ENCODE data around the gene CTBP2. TPM values are rescaled to one million over a fixed set of nuclear protein-coding genes. Genes with fewer than 3 reads are reported as not detected.
A peak's percentile ranks its signal among the peaks of the same experiment; 100 is the strongest.

Gene CTBP2
- total and polyA plus RNA-seq, 3 experiments from 2014 or later: 1.4 to 2.8 (median 1.8) TPM

DNA sequence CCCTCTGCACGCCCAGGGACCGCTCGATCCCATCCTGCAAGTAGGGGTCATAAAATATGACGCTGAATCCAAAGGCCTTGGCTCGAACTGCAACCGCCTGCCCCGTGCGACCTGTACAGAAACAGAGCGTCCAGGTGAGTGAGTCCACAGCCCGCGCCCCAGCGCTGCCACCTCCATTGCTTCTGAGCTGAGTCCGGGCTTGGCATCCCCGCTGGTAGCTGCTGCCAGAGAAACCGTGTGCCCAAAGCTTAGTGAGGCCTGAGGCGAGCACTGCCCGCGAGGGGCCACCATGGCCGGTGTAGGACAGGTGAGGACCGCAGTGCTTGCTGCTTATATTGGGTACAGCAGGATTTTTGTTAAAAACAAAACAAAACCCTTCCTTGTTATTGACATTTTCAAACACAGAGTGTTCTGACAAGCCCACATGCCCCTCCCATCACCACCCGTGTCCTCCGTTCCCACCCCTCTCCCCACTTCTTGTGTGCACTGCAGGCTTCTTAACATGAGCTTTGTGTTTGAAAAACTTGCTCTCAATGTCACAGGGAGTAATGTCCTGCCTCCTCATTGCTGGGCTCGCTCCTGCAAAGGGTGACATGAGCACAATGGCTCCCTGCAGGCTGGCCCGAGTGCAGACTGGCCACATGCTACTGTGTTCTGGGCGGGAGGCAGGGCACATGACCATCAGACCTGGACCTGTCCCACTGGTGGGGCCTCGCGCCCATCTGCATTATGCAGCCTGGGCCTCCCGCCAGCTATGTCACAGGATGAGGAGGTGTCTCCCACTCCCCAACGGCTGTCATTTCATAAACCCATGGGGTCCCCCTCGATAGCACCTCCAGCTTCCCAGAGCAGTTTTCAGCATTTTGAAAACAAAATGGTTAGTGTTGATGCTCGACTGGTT is 165.5 kb downstream of the CTBP2 start:
- Mint-ChIP-seq H3K4me1 (no peaks in the 10 kb centered on the region), H3K4me3 (no peak overlapping the region), H3K9me3 (no peaks in the 10 kb centered on the region), H3K27ac (peak overlapping the region in 1 of 8 donors; percentile 21), H3K36me3 (peaks cover 0 to 6% (median 0%) of the 10 kb centered on the region in 3 donors), H3K27me3 (peaks cover 0 to 3% of the 10 kb centered on the region in 2 donors)
- H3K9me3 ChIP-seq (ENCODE audit: low read length): no peaks in the 10 kb centered on the region
- H3K27ac ChIP-seq (ENCODE audit: low read depth, low read length): no peak overlapping the region
- POLR2A ChIA-PET: no interaction called here
- H3K36me3 ChIP-seq (ENCODE audit: insufficient read depth, low read length): no peaks in the 10 kb centered on the region
- CTCF ChIA-PET: no interaction called here
- H3K27me3 ChIP-seq (ENCODE audit: insufficient read depth, low read length, poor library complexity, severe bottlenecking): no peaks in the 10 kb centered on the region
- DNase-seq: no peak
- H3K4me3 ChIP-seq (ENCODE audit: low read length): no peak overlapping the region
- H3K4me1 ChIP-seq (ENCODE audit: insufficient read depth, low read length): no peaks in the 10 kb centered on the region

- H3K27me3 ChIP-seq (ENCODE audit: insufficient read depth, low read length, poor library complexity, severe bottlenecking): no peaks in the 10 kb centered on the region
- no peak for DNase-seq
- no peaks in the 10 kb centered on the region for H3K4me1 Mint-ChIP-seq
- POLR2A ChIA-PET: no interaction called here
- no peaks in the 10 kb centered on the region for H3K4me1 ChIP-seq (ENCODE audit: insufficient read depth, low read length)
- H3K4me3 Mint-ChIP-seq: no peak overlapping the region
- H3K36me3 Mint-ChIP-seq: peaks cover 0 to 14% (median 5%) of the 10 kb centered on the region in 3 donors
- no peaks in the 10 kb centered on the region for H3K9me3 Mint-ChIP-seq
- H3K9me3 ChIP-seq (ENCODE audit: low read length): no peaks in the 10 kb centered on the region
- peaks cover 0 to 3% of the 10 kb centered on the region in 2 donors for H3K27me3 Mint-ChIP-seq
- H3K4me3 ChIP-seq (ENCODE audit: low read length): no peak overlapping the region
- H3K27ac Mint-ChIP-seq: peak overlapping the region in 2 of 8 donors; percentile 26 to 29
- H3K36me3 ChIP-seq (ENCODE audit: insufficient read depth, low read length): no peaks in the 10 kb centered on the region
- H3K27ac ChIP-seq (ENCODE audit: low read depth, low read length): no peak overlapping the region
- CTCF ChIA-PET: no interaction called here
These were observed 166.5 kb downstream of the CTBP2 start for GRCh38 chr10:124993736-124994451.

DNA sequence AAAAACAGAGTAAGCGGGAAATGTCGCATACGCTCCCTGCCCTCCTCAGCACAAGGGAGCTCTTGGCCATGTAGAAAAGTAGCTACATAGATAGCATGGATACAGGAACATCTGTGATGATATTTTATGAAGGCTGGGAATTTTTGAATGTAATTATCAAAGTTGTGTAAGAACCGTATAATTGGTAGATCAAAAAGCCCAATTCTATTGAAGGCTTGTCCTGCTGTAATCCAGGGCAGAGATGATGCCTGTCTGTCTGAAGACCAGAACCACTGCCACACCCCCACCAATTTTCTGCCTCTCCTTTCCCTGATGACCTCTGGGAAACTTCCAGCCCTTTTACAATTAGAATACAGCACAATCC is 167.0 kb downstream of the CTBP2 start:
- no peak for DNase-seq
- Mint-ChIP-seq H3K9me3 (no peaks in the 10 kb centered on the region), H3K4me3 (no peak overlapping the region), H3K27ac (no peak overlapping the region), H3K36me3 (peaks cover 0 to 20% (median 6%) of the 10 kb centered on the region in 3 donors), H3K27me3 (peaks cover 0 to 3% of the 10 kb centered on the region in 2 donors), H3K4me1 (no peaks in the 10 kb centered on the region)
- Histone ChIP-seq H3K27me3 (ENCODE audit: insufficient read depth, low read length, poor library complexity, severe bottlenecking) (no peaks in the 10 kb centered on the region), H3K9me3 (ENCODE audit: low read length) (no peaks in the 10 kb centered on the region), H3K4me1 (ENCODE audit: insufficient read depth, low read length) (no peaks in the 10 kb centered on the region), H3K36me3 (ENCODE audit: insufficient read depth, low read length) (no peaks in the 10 kb centered on the region), H3K4me3 (ENCODE audit: low read length) (no peak overlapping the region), H3K27ac (ENCODE audit: low read depth, low read length) (no peak overlapping the region)
- CTCF ChIA-PET: no interaction called here
- POLR2A ChIA-PET: no interaction called here

- Histone ChIP-seq H3K4me3 (ENCODE audit: low read length) (no peak overlapping the region), H3K9me3 (ENCODE audit: low read length) (no peaks in the 10 kb centered on the region), H3K4me1 (ENCODE audit: insufficient read depth, low read length) (no peaks in the 10 kb centered on the region), H3K27me3 (ENCODE audit: insufficient read depth, low read length, poor library complexity, severe bottlenecking) (no peaks in the 10 kb centered on the region), H3K36me3 (ENCODE audit: insufficient read depth, low read length) (no peaks in the 10 kb centered on the region), H3K27ac (ENCODE audit: low read depth, low read length) (no peak overlapping the region)
- Mint-ChIP-seq H3K27me3 (peaks cover 0 to 3% of the 10 kb centered on the region in 2 donors), H3K27ac (peak overlapping the region in 1 of 8 donors; percentile 43), H3K9me3 (no peaks in the 10 kb centered on the region), H3K4me3 (no peak overlapping the region), H3K4me1 (no peaks in the 10 kb centered on the region), H3K36me3 (peaks cover 0 to 25% (median 6%) of the 10 kb centered on the region in 3 donors)
- no peak for DNase-seq
- CTCF ChIA-PET: interaction anchor here (0.8 to 1.2 kb wide), 5 partner anchors 9 to 55 kb away, joined by 3 to 5 read pairs (median 4); no protein-coding TSS in a partner anchor
- POLR2A ChIA-PET: no interaction called here
These were observed 167.7 kb downstream of the CTBP2 start for GRCh38 chr10:124992462-124993344.

DNA sequence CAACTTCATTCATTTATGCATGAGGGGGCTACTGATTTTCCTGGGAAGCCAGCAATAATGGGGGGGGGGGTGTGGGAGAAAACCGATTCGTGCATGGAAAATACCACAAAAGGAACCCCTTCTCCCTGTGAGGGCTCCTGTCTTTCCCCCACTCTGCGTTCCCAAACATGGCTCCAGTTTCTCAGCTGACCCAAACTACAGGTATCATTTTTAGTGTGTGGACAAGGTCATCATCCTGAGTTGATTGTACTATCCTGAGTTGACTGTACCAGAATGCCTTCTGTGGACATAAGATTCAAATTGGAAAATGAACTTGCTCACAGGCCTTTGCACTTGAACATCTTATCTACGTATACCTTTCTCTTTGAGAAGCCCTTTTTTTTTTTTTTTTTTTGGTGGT is 168.5 kb downstream of the CTBP2 start:
- DNase-seq: no peak
- H3K4me1 ChIP-seq (ENCODE audit: insufficient read depth, low read length): no peaks in the 10 kb centered on the region
- no peaks in the 10 kb centered on the region for H3K36me3 ChIP-seq (ENCODE audit: insufficient read depth, low read length)
- Mint-ChIP-seq H3K4me1 (no peaks in the 10 kb centered on the region), H3K27ac (peak overlapping the region in 1 of 8 donors; percentile 57), H3K4me3 (no peak overlapping the region), H3K9me3 (no peaks in the 10 kb centered on the region), H3K27me3 (peaks cover 0 to 3% of the 10 kb centered on the region in 2 donors), H3K36me3 (peaks cover 0 to 32% (median 9%) of the 10 kb centered on the region in 3 donors)
- ChIA-PET CTCF (interaction anchor here (0.6 to 1.2 kb wide), 6 partner anchors 8 to 116 kb away, joined by 3 to 5 read pairs (median 4); no protein-coding TSS in a partner anchor), POLR2A (no interaction called here)
- no peaks in the 10 kb centered on the region for H3K9me3 ChIP-seq (ENCODE audit: low read length)
- H3K27ac ChIP-seq (ENCODE audit: low read depth, low read length): no peak overlapping the region
- H3K4me3 ChIP-seq (ENCODE audit: low read length): no peak overlapping the region
- H3K27me3 ChIP-seq (ENCODE audit: insufficient read depth, low read length, poor library complexity, severe bottlenecking): no peaks in the 10 kb centered on the region

- no peaks in the 10 kb centered on the region for H3K27me3 ChIP-seq (ENCODE audit: insufficient read depth, low read length, poor library complexity, severe bottlenecking)
- Mint-ChIP-seq H3K4me3 (no peak overlapping the region), H3K36me3 (peaks cover 0 to 41% (median 13%) of the 10 kb centered on the region in 3 donors), H3K4me1 (no peaks in the 10 kb centered on the region), H3K27ac (peak overlapping the region in 3 of 8 donors; percentile 27 to 75 (median 29)), H3K27me3 (peaks cover 0 to 3% of the 10 kb centered on the region in 2 donors), H3K9me3 (no peaks in the 10 kb centered on the region)
- ChIA-PET CTCF (interaction anchor here (0.6 kb wide), 1 partner anchor 117 kb away, joined by 3 read pairs; no protein-coding TSS in a partner anchor), POLR2A (interaction anchor here (0.6 kb wide), 1 partner anchor 478 kb away, joined by 7 read pairs; no protein-coding TSS in a partner anchor)
- no peak for DNase-seq
- no peak overlapping the region for H3K4me3 ChIP-seq (ENCODE audit: low read length)
- no peaks in the 10 kb centered on the region for H3K36me3 ChIP-seq (ENCODE audit: insufficient read depth, low read length)
- H3K4me1 ChIP-seq (ENCODE audit: insufficient read depth, low read length): no peaks in the 10 kb centered on the region
- no peaks in the 10 kb centered on the region for H3K9me3 ChIP-seq (ENCODE audit: low read length)
- no peak overlapping the region for H3K27ac ChIP-seq (ENCODE audit: low read depth, low read length)
These were observed 169.4 kb downstream of the CTBP2 start for GRCh38 chr10:124990671-124991625.

DNA sequence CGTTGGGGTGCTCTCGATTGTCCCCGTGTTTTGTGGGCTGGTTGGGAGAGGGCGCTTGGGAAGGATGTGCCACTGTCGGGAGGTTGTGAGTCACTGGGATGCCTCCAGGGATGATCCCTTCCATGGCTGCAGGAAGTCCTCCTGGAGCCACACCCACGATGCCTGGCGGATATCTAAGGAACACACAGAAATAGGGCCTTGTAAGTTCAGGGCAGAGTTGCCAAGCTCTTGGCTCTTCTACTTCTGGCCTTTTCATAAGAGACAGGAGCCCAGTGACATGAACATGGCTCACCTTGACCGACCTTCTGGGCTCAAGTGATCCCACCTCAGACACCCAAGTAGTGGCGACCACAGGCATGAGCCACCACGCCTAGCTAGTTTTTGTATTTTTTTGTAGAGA is 170.8 kb downstream of the CTBP2 start:
- H3K4me1 Mint-ChIP-seq: no peaks in the 10 kb centered on the region
- H3K36me3 ChIP-seq (ENCODE audit: insufficient read depth, low read length): peaks cover 8% of the 10 kb centered on the region
- CTCF ChIA-PET: no interaction called here
- H3K27ac ChIP-seq (ENCODE audit: low read depth, low read length): no peak overlapping the region
- peak overlapping the region in 3 of 8 donors; percentile 17 to 79 (median 63) for H3K27ac Mint-ChIP-seq
- DNase-seq: no peak
- H3K9me3 Mint-ChIP-seq: no peaks in the 10 kb centered on the region
- POLR2A ChIA-PET: no interaction called here
- no peak overlapping the region for H3K4me3 ChIP-seq (ENCODE audit: low read length)
- H3K27me3 ChIP-seq (ENCODE audit: insufficient read depth, low read length, poor library complexity, severe bottlenecking): no peaks in the 10 kb centered on the region
- no peaks in the 10 kb centered on the region for H3K4me1 ChIP-seq (ENCODE audit: insufficient read depth, low read length)
- H3K9me3 ChIP-seq (ENCODE audit: low read length): no peaks in the 10 kb centered on the region
- peaks cover 0 to 3% of the 10 kb centered on the region in 2 donors for H3K27me3 Mint-ChIP-seq
- peaks cover 11 to 54% (median 18%) of the 10 kb centered on the region in 3 donors for H3K36me3 Mint-ChIP-seq
- no peak overlapping the region for H3K4me3 Mint-ChIP-seq
